Measurements from ENCODE around the gene SGO1.

DNA sequence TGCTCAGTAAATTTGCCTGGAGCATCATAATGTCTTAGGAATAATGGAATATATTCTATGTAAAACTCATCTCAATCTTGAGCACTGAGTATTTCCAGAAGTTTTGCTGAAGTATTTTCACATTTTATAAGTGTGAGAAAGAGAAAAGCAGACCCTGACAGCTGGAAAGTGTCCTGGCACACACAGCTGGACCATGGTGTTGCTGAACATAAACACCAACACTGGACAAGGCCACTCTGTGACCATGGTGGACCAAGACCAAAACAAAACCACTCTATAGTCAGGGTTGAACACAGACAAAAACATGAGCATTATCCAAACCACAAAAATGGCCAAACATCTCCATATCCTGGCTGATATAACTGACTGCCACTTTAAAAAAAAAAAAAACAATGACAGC lies 15.1 kb upstream of the SGO1 start:
- TF ChIP-seq, protein P1, sequence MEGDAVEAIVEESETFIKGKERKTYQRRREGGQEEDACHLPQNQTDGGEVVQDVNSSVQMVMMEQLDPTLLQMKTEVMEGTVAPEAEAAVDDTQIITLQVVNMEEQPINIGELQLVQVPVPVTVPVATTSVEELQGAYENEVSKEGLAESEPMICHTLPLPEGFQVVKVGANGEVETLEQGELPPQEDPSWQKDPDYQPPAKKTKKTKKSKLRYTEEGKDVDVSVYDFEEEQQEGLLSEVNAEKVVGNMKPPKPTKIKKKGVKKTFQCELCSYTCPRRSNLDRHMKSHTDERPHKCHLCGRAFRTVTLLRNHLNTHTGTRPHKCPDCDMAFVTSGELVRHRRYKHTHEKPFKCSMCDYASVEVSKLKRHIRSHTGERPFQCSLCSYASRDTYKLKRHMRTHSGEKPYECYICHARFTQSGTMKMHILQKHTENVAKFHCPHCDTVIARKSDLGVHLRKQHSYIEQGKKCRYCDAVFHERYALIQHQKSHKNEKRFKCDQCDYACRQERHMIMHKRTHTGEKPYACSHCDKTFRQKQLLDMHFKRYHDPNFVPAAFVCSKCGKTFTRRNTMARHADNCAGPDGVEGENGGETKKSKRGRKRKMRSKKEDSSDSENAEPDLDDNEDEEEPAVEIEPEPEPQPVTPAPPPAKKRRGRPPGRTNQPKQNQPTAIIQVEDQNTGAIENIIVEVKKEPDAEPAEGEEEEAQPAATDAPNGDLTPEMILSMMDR (IDR thresholded peaks at IDR 0.05), result no peak
- no peak for TF ChIP-seq POLR2A (IDR thresholded peaks at IDR 0.05)

Data from Peyer's patch (tissue), 4 donors.